GM12878 (cell line): ENCODE measurements around the gene MGAT3. TPM values are rescaled to one million over a fixed set of nuclear protein-coding genes. Genes with fewer than 3 reads are reported as not detected.

ENCODE experiments used
- BMI1 ChIP-seq: fragments of 450-650 bp; IDR thresholded peaks from 2 replicates; pipeline ENCODE4 v1.6.1; 2016; ENCODE audit warnings: mild to moderate bottlenecking, moderate library complexity, borderline replicate concordance
- CEBPZ ChIP-seq: fragments of 150-350 bp; IDR thresholded peaks from 2 replicates; pipeline ENCODE4 v1.6.1; 2016; ENCODE audit warnings: low read depth, low read length
- EP300 ChIP-seq, 2 experiments: fragments of 150-350 bp in 1 of 2; IDR thresholded peaks; 2 replicates each; pipeline ENCODE4 v1.6.1; 2011 to 2012; ENCODE audit warnings: low read depth in 2 of 2, low read length in 2 of 2, borderline replicate concordance in 1 of 2, improper control_type of control experiment in 1 of 2, inconsistent platforms in 1 of 2; ENCODE audit not compliant: control insufficient read depth in 1 of 2
- FOXK2 ChIP-seq: fragments of 450-650 bp; IDR thresholded peaks from 2 replicates; pipeline ENCODE4 v1.6.1; 2017; ENCODE audit warnings: mild to moderate bottlenecking, moderate library complexity
- SKIL ChIP-seq: fragments of 450-650 bp; IDR thresholded peaks from 2 replicates; pipeline ENCODE4 v1.6.1; 2017; ENCODE audit warnings: mild to moderate bottlenecking, low read depth, inconsistent platforms; ENCODE audit not compliant: poor library complexity, severe bottlenecking
- STAT1 ChIP-seq: fragments of 450-650 bp; conservative IDR thresholded peaks from 2 replicates; pipeline ENCODE4 v1.6.1; 2014; ENCODE audit warnings: antibody characterized with exemption, mild to moderate bottlenecking
- STAT3 ChIP-seq: IDR thresholded peaks from 2 replicates; pipeline ENCODE4 v1.6.1; 2011; ENCODE audit warnings: low read depth, low read length, improper control_type of control experiment
- TAF1 ChIP-seq: IDR thresholded peaks from 2 replicates; pipeline ENCODE4 v1.6.1; 2011; ENCODE audit warnings: mild to moderate bottlenecking, low read depth, low read length, borderline replicate concordance
- polyA plus RNA-seq, 11 experiments: library from polyadenylated mRNA; depleted of rRNA in 4 of 11; unstranded in 6 of 11; stranded (reverse) in 5 of 11; fragments of >200 nt; fragmentation: Nextera tagmentation in 4 of 11; fragmentation: Illumina TruSeq in 1 of 11; extraction: Ambion mirVana in 4 of 11; extraction: Trizol in 1 of 11; gene quantifications; 1 replicate in 1 of 11; 2 replicates in 10 of 11; pipeline versions ENCODE4 v1.2.1 to v1.2.3, GENCODE V29; 2011 to 2016; ENCODE audit warnings: inconsistent platforms in 2 of 11, missing spikeins in 2 of 11, low read depth in 1 of 11
- total RNA-seq, 4 experiments: library from RNA; depleted of rRNA in 3 of 4; stranded (reverse); fragments of >200 nt in 3 of 4; fragmentation: Illumina TruSeq in 1 of 4; extraction: Trizol in 1 of 4; gene quantifications; 2 replicates each; pipeline versions ENCODE4 v1.2.1 to v1.2.3, GENCODE V29; 2013 to 2021

MGAT3 gene
- total and polyA plus RNA-seq, 10 of the 15 experiments (the other 5 are each of a cell fraction or from before 2014, with no cell fraction given): 0.32 to 40.2 (median 11.9) TPM

DNA sequence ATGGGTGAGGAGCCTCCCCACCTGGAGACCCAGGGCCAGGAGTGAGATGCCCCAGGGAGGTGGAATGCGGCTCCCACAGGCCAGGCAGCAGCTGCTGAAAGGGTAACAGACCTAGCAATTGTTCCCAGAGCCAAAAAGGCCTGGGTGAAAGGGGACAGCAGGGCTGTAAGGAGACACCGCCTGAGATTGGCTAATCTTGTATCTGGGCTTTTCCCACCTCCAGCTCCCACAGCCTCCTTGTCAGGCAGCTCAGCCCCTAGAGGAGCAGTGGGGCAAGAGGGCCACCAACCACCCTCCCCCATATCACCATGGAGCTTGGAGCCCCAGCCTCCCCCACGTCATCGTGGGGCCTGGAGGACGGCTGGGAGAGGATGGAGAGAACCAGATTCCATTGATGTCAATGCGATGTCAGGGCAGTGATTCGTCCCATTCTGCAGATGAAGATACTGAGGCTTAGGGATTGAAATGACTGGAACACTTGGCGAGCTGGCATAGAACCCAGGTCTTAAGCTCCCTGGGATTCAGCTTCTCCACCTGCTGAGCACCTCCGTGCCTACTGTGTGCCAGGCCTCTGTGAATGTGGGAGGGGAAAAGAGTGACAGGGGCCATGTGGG lies 2.9 kb upstream of the MGAT3 start (continued):
- TF ChIP-seq CEBPZ: no peak
- no peak for TF ChIP-seq BMI1
- no peak for TF ChIP-seq TAF1
- TF ChIP-seq STAT3: no peak
- no peak for TF ChIP-seq STAT1
- TF ChIP-seq FOXK2: no peak
- no peak for TF ChIP-seq EP300 (IDR thresholded peaks at IDR 0.05; ENCODE audit: borderline replicate concordance in 1 of 2, control insufficient read depth in 1 of 2, low read depth in 2 of 2, low read length in 2 of 2)
- no peak for TF ChIP-seq SKIL
